Measurements from ENCODE around the gene TEAD1. TPM values are rescaled to one million over a fixed set of nuclear protein-coding genes. Genes with fewer than 3 reads are reported as not detected.

Gene TEAD1
- total and polyA plus RNA-seq, 10 of the 15 experiments (the other 5 are each of a cell fraction or from before 2014, with no cell fraction given), result 0.01 to 0.59 (median 0.04) TPM; not detected in 6

GRCh38 chr11:12792018-12792417, 117.8 kb downstream of the TEAD1 start:
- Histone ChIP-seq H4K20me1 (ENCODE audit: control insufficient read depth, insufficient read depth) (no peaks in the 10 kb centered on the region), H3K4me1 (ENCODE audit: control insufficient read depth, insufficient read depth, low read length) (no peaks in the 10 kb centered on the region), H3K9ac (ENCODE audit: control insufficient read depth, insufficient read depth, low read length) (no peak overlapping the region), H2AFZ (ENCODE audit: control insufficient read depth, low read depth, low read length) (no peak overlapping the region), H3K79me2 (ENCODE audit: control insufficient read depth, insufficient read depth, low read length) (no peaks in the 10 kb centered on the region), H3K9me3 (replicated peaks; ENCODE audit: control insufficient read depth, insufficient read depth, low read length) (no peaks in the 10 kb centered on the region), H3K27ac (ENCODE audit: control insufficient read depth, insufficient read depth) (no peak overlapping the region), H3K4me2 (ENCODE audit: control insufficient read depth, insufficient read depth) (no peak overlapping the region), H3K4me3 (no peak overlapping the region), H3K27me3 (replicated peaks in 1 of 2; ENCODE audit: control insufficient read depth in 2 of 2, insufficient read depth in 2 of 2, low read length in 1 of 2) (no peaks in the 10 kb centered on the region; a peak in 1 of 4 replicates), H3K36me3 (ENCODE audit: control insufficient read depth in 2 of 2, insufficient read depth in 2 of 2, low read length in 1 of 2) (no peaks in the 10 kb centered on the region)
- ATAC-seq (no peak), DNase-seq (ENCODE audit: low read depth, low spot score) (no peak), FAIRE-seq (no peak)
- in situ Hi-C loops (cut with MboI) (no loop called here), intact Hi-C loops (cut with micrococcal nuclease; ENCODE audit: unreplicated experiment) (no loop called here)
- ChIA-PET CTCF (interaction anchor here (1.2 kb wide), 1 partner anchor 96 kb away, joined by 3 read pairs; no protein-coding TSS in a partner anchor), SMC1A (ENCODE audit: uncharacterized antibody, unreplicated experiment) (no interaction called here), RAD21 (ENCODE audit: unreplicated experiment) (no interaction called here), POLR2A (no interaction called here)
- TF ChIP-seq PAX5 (IDR thresholded peaks at IDR 0.05; ENCODE audit: borderline replicate concordance, low read depth, low read length) (no peak), HSF1 (IDR thresholded peaks at IDR 0.05; ENCODE audit: low read depth, low read length) (no peak), EGR1 (IDR thresholded peaks at IDR 0.05; ENCODE audit: borderline replicate concordance in 1 of 2, low read depth in 2 of 2, low read length in 2 of 2) (no peak), STAT3 (IDR thresholded peaks at IDR 0.05; ENCODE audit: low read depth, low read length) (no peak), SUPT20H (IDR thresholded peaks at IDR 0.05; ENCODE audit: borderline replicate concordance, control insufficient read depth, low read depth, low read length) (no peak)
- no TSS peak for BruUV-seq (replicated peaks)

- no peak overlapping the region for H3K4me3 ChIP-seq
- H3K4me1 ChIP-seq (ENCODE audit: control insufficient read depth, insufficient read depth, low read length), result no peaks in the 10 kb centered on the region
- intact Hi-C loops (cut with micrococcal nuclease; ENCODE audit: unreplicated experiment) (no loop called here), in situ Hi-C loops (cut with MboI) (no loop called here)
- no peak for DNase-seq (ENCODE audit: low read depth, low spot score)
- no peaks in the 10 kb centered on the region; a peak in 1 of 4 replicates for H3K27me3 ChIP-seq (replicated peaks in 1 of 2; ENCODE audit: control insufficient read depth in 2 of 2, insufficient read depth in 2 of 2, low read length in 1 of 2)
- ChIA-PET RAD21 (ENCODE audit: unreplicated experiment) (no interaction called here), CTCF (interaction anchor here (1.2 kb wide), 1 partner anchor 96 kb away, joined by 3 read pairs; no protein-coding TSS in a partner anchor), POLR2A (no interaction called here), SMC1A (ENCODE audit: uncharacterized antibody, unreplicated experiment) (no interaction called here)
- no peaks in the 10 kb centered on the region for H3K79me2 ChIP-seq (ENCODE audit: control insufficient read depth, insufficient read depth, low read length)
- no peak overlapping the region for H3K27ac ChIP-seq (ENCODE audit: control insufficient read depth, insufficient read depth)
- H3K9me3 ChIP-seq (replicated peaks; ENCODE audit: control insufficient read depth, insufficient read depth, low read length), result no peaks in the 10 kb centered on the region
- H2AFZ ChIP-seq (ENCODE audit: control insufficient read depth, low read depth, low read length), result no peak overlapping the region
- no TSS peak for BruUV-seq (replicated peaks)
- no peaks in the 10 kb centered on the region for H4K20me1 ChIP-seq (ENCODE audit: control insufficient read depth, insufficient read depth)
- WGBS (ENCODE audit: insufficient coverage, insufficient replicate concordance, low lambda C conversion rate, missing lambda C conversion rate), result 38% methylated on average over 2 of the region's 2 CpGs
- FAIRE-seq, result no peak
- H3K4me2 ChIP-seq (ENCODE audit: control insufficient read depth, insufficient read depth), result no peak overlapping the region
- ATAC-seq, result no peak
- H3K36me3 ChIP-seq (ENCODE audit: control insufficient read depth in 2 of 2, insufficient read depth in 2 of 2, low read length in 1 of 2), result no peaks in the 10 kb centered on the region
- H3K9ac ChIP-seq (ENCODE audit: control insufficient read depth, insufficient read depth, low read length), result no peak overlapping the region
- TF ChIP-seq BCL11A (IDR thresholded peaks at IDR 0.05; ENCODE audit: low read depth, low read length) (no peak), POLR2AphosphoS5 (IDR thresholded peaks at IDR 0.05; ENCODE audit: low read length) (no peak), GABPA (IDR thresholded peaks at IDR 0.05; ENCODE audit: low read depth) (no peak), FOXM1 (IDR thresholded peaks at IDR 0.05; ENCODE audit: low read depth, low read length) (no peak), WRNIP1 (IDR thresholded peaks at IDR 0.05; ENCODE audit: borderline replicate concordance, low read depth, low read length) (no peak), ZNF384 (IDR thresholded peaks at IDR 0.05; ENCODE audit: borderline replicate concordance, low read depth, low read length) (no peak), NR2C2 (IDR thresholded peaks at IDR 0.05; ENCODE audit: borderline replicate concordance, control insufficient read depth, insufficient read length, low read depth) (no peak), NFIC (IDR thresholded peaks at IDR 0.05; ENCODE audit: low read depth, low read length) (no peak), CBX3 (IDR thresholded peaks at IDR 0.05; ENCODE audit: borderline replicate concordance, low read depth) (no peak), STAT3 (IDR thresholded peaks at IDR 0.05; ENCODE audit: low read depth, low read length) (no peak), CHD2 (IDR thresholded peaks at IDR 0.05; ENCODE audit: borderline replicate concordance, low read depth, low read length) (no peak), ZNF622 (IDR thresholded peaks at IDR 0.05) (no peak), USF1 (IDR thresholded peaks at IDR 0.05; ENCODE audit: borderline replicate concordance, extremely low read length, insufficient read depth, low read depth, low read length) (no peak)
These were observed 118.4 kb downstream of the TEAD1 start for GRCh38 chr11:12792590-12792989.
